Measurements from ENCODE around the gene LRRC7. TPM values are rescaled to one million over a fixed set of nuclear protein-coding genes. Genes with fewer than 3 reads are reported as not detected.

LRRC7 gene
- total and polyA plus RNA-seq, 3 experiments from 2014 or later: not detected

GRCh38 chr1:70005386-70006034 is 437.8 kb downstream of the LRRC7 start:
- Histone ChIP-seq H3K36me3 (ENCODE audit: insufficient read depth, low read length) (no peaks in the 10 kb centered on the region), H3K4me1 (ENCODE audit: insufficient read depth, low read length) (no peaks in the 10 kb centered on the region), H3K27me3 (ENCODE audit: insufficient read depth, low read length, poor library complexity, severe bottlenecking) (no peaks in the 10 kb centered on the region), H3K9me3 (ENCODE audit: low read length) (no peaks in the 10 kb centered on the region), H3K27ac (ENCODE audit: low read depth, low read length) (no peak overlapping the region), H3K4me3 (ENCODE audit: low read length) (no peak overlapping the region)
- Mint-ChIP-seq H3K27ac (no peak overlapping the region), H3K27me3 (no peaks in the 10 kb centered on the region), H3K9me3 (peaks cover 0 to 3% (median 0%) of the 10 kb centered on the region in 5 donors), H3K36me3 (no peaks in the 10 kb centered on the region), H3K4me1 (no peaks in the 10 kb centered on the region), H3K4me3 (no peak overlapping the region)
- ChIA-PET POLR2A (no interaction called here), CTCF (no interaction called here)
- DNase-seq: no peak

- peaks cover 0 to 3% (median 0%) of the 10 kb centered on the region in 5 donors for H3K9me3 Mint-ChIP-seq
- H3K27me3 Mint-ChIP-seq: no peaks in the 10 kb centered on the region
Observed at GRCh38 chr1:70008660-70009059, 440.9 kb downstream of the LRRC7 start.

GRCh38 chr1:70017770-70018169 is 450.0 kb downstream of the LRRC7 start:
- no peaks in the 10 kb centered on the region for H3K4me1 Mint-ChIP-seq
- Histone ChIP-seq H3K4me3 (ENCODE audit: low read length) (no peak overlapping the region), H3K27me3 (ENCODE audit: insufficient read depth, low read length, poor library complexity, severe bottlenecking) (no peaks in the 10 kb centered on the region), H3K4me1 (ENCODE audit: insufficient read depth, low read length) (no peaks in the 10 kb centered on the region), H3K36me3 (ENCODE audit: insufficient read depth, low read length) (no peaks in the 10 kb centered on the region), H3K27ac (ENCODE audit: low read depth, low read length) (no peak overlapping the region), H3K9me3 (ENCODE audit: low read length) (no peaks in the 10 kb centered on the region)
- ChIA-PET CTCF (no interaction called here), POLR2A (no interaction called here)
- H3K9me3 Mint-ChIP-seq: peaks cover 0 to under 1% (median 0%) of the 10 kb centered on the region in 5 donors
- no peak overlapping the region for H3K4me3 Mint-ChIP-seq
- DNase-seq: no peak
- no peak overlapping the region for H3K27ac Mint-ChIP-seq
- H3K27me3 Mint-ChIP-seq: no peaks in the 10 kb centered on the region
- no peaks in the 10 kb centered on the region for H3K36me3 Mint-ChIP-seq

More at GRCh38 chr1:70008660-70009059, 440.9 kb downstream of the LRRC7 start:
- H3K27ac Mint-ChIP-seq: no peak overlapping the region
- no peaks in the 10 kb centered on the region for H3K36me3 ChIP-seq (ENCODE audit: insufficient read depth, low read length)
- no peaks in the 10 kb centered on the region for H3K4me1 ChIP-seq (ENCODE audit: insufficient read depth, low read length)
- CTCF ChIA-PET: no interaction called here
- no peaks in the 10 kb centered on the region for H3K9me3 ChIP-seq (ENCODE audit: low read length)
- H3K27me3 ChIP-seq (ENCODE audit: insufficient read depth, low read length, poor library complexity, severe bottlenecking): no peaks in the 10 kb centered on the region
- H3K4me3 ChIP-seq (ENCODE audit: low read length): no peak overlapping the region
- H3K27ac ChIP-seq (ENCODE audit: low read depth, low read length): no peak overlapping the region
- H3K36me3 Mint-ChIP-seq: no peaks in the 10 kb centered on the region
- no peaks in the 10 kb centered on the region for H3K4me1 Mint-ChIP-seq
- POLR2A ChIA-PET: no interaction called here
- DNase-seq: no peak
- no peak overlapping the region for H3K4me3 Mint-ChIP-seq

GRCh38 chr1:70024272-70024671 is 456.6 kb downstream of the LRRC7 start:
- Histone ChIP-seq H3K4me3 (ENCODE audit: low read length) (no peak overlapping the region), H3K27ac (ENCODE audit: low read depth, low read length) (no peak overlapping the region), H3K36me3 (ENCODE audit: insufficient read depth, low read length) (no peaks in the 10 kb centered on the region), H3K4me1 (ENCODE audit: insufficient read depth, low read length) (no peaks in the 10 kb centered on the region), H3K27me3 (ENCODE audit: insufficient read depth, low read length, poor library complexity, severe bottlenecking) (no peaks in the 10 kb centered on the region), H3K9me3 (ENCODE audit: low read length) (no peaks in the 10 kb centered on the region)
- no peak for DNase-seq
- Mint-ChIP-seq H3K36me3 (no peaks in the 10 kb centered on the region), H3K4me1 (no peaks in the 10 kb centered on the region), H3K9me3 (peaks cover 0 to 5% (median 0%) of the 10 kb centered on the region in 5 donors), H3K4me3 (no peak overlapping the region), H3K27me3 (no peaks in the 10 kb centered on the region), H3K27ac (no peak overlapping the region)
- CTCF ChIA-PET: no interaction called here
- POLR2A ChIA-PET: no interaction called here

GRCh38 chr1:70025052-70025451 is 457.3 kb downstream of the LRRC7 start:
- no peaks in the 10 kb centered on the region for H3K4me1 ChIP-seq (ENCODE audit: insufficient read depth, low read length)
- H3K9me3 Mint-ChIP-seq: peaks cover 0 to 5% (median 0%) of the 10 kb centered on the region in 5 donors
- no peak for DNase-seq
- H3K27ac ChIP-seq (ENCODE audit: low read depth, low read length): no peak overlapping the region
- ChIA-PET CTCF (no interaction called here), POLR2A (no interaction called here)
- no peaks in the 10 kb centered on the region for H3K27me3 ChIP-seq (ENCODE audit: insufficient read depth, low read length, poor library complexity, severe bottlenecking)
- no peaks in the 10 kb centered on the region for H3K27me3 Mint-ChIP-seq
- H3K4me3 ChIP-seq (ENCODE audit: low read length): no peak overlapping the region
- H3K4me1 Mint-ChIP-seq: no peaks in the 10 kb centered on the region
- no peak overlapping the region for H3K27ac Mint-ChIP-seq
- H3K36me3 ChIP-seq (ENCODE audit: insufficient read depth, low read length): no peaks in the 10 kb centered on the region
- H3K4me3 Mint-ChIP-seq: no peak overlapping the region
- H3K36me3 Mint-ChIP-seq: no peaks in the 10 kb centered on the region
- no peaks in the 10 kb centered on the region for H3K9me3 ChIP-seq (ENCODE audit: low read length)

DNA sequence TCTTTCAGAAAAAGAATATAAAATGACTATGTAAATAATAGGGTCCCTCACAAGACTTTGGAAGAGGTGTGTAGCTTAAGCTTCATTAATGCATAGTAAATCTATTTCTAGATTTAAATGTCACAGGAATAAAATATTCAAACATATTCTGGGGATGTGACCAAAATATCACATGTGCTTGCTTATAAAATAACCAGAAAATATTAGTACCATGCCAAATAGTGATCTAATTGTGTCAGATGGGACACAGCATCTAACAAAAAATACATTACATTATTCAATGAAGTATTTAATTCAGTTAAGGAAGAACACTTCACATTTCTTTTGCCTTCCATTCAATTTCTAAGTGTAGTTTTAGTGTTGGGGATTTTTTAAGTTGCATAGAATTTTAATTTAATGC is 458.1 kb downstream of the LRRC7 start:
- Mint-ChIP-seq H3K9me3 (peaks cover 0 to 5% (median 0%) of the 10 kb centered on the region in 5 donors), H3K36me3 (no peaks in the 10 kb centered on the region), H3K4me1 (no peaks in the 10 kb centered on the region), H3K27ac (no peak overlapping the region), H3K4me3 (no peak overlapping the region), H3K27me3 (no peaks in the 10 kb centered on the region)
- Histone ChIP-seq H3K36me3 (ENCODE audit: insufficient read depth, low read length) (no peaks in the 10 kb centered on the region), H3K9me3 (ENCODE audit: low read length) (no peaks in the 10 kb centered on the region), H3K4me3 (ENCODE audit: low read length) (no peak overlapping the region), H3K4me1 (ENCODE audit: insufficient read depth, low read length) (no peaks in the 10 kb centered on the region), H3K27ac (ENCODE audit: low read depth, low read length) (no peak overlapping the region), H3K27me3 (ENCODE audit: insufficient read depth, low read length, poor library complexity, severe bottlenecking) (no peaks in the 10 kb centered on the region)
- no peak for DNase-seq
- CTCF ChIA-PET: no interaction called here
- POLR2A ChIA-PET: no interaction called here

GRCh38 chr1:70033266-70033873 is 465.6 kb downstream of the LRRC7 start:
- Mint-ChIP-seq H3K27ac (no peak overlapping the region), H3K4me3 (no peak overlapping the region), H3K4me1 (no peaks in the 10 kb centered on the region), H3K27me3 (no peaks in the 10 kb centered on the region), H3K36me3 (no peaks in the 10 kb centered on the region), H3K9me3 (peaks cover 0 to 2% (median 0%) of the 10 kb centered on the region in 5 donors)
- H3K27ac ChIP-seq (ENCODE audit: low read depth, low read length): no peak overlapping the region
- no peak overlapping the region for H3K4me3 ChIP-seq (ENCODE audit: low read length)
- H3K4me1 ChIP-seq (ENCODE audit: insufficient read depth, low read length): no peaks in the 10 kb centered on the region
- ChIA-PET POLR2A (no interaction called here), CTCF (no interaction called here)
- no peak for DNase-seq
- no peaks in the 10 kb centered on the region for H3K9me3 ChIP-seq (ENCODE audit: low read length)
- no peaks in the 10 kb centered on the region for H3K36me3 ChIP-seq (ENCODE audit: insufficient read depth, low read length)
- H3K27me3 ChIP-seq (ENCODE audit: insufficient read depth, low read length, poor library complexity, severe bottlenecking): no peaks in the 10 kb centered on the region

- no peak overlapping the region for H3K4me3 Mint-ChIP-seq
- H3K27me3 Mint-ChIP-seq: no peaks in the 10 kb centered on the region
- H3K4me1 Mint-ChIP-seq: no peaks in the 10 kb centered on the region
- no peak overlapping the region for H3K27ac Mint-ChIP-seq
- ChIA-PET CTCF (no interaction called here), POLR2A (no interaction called here)
- no peak overlapping the region for H3K4me3 ChIP-seq (ENCODE audit: low read length)
- H3K27ac ChIP-seq (ENCODE audit: low read depth, low read length): no peak overlapping the region
- no peaks in the 10 kb centered on the region for H3K27me3 ChIP-seq (ENCODE audit: insufficient read depth, low read length, poor library complexity, severe bottlenecking)
- no peaks in the 10 kb centered on the region for H3K36me3 Mint-ChIP-seq
- no peaks in the 10 kb centered on the region for H3K36me3 ChIP-seq (ENCODE audit: insufficient read depth, low read length)
- DNase-seq: no peak
- H3K9me3 ChIP-seq (ENCODE audit: low read length): no peaks in the 10 kb centered on the region
- no peaks in the 10 kb centered on the region for H3K4me1 ChIP-seq (ENCODE audit: insufficient read depth, low read length)
- H3K9me3 Mint-ChIP-seq: peaks cover 0 to 2% (median 0%) of the 10 kb centered on the region in 5 donors
Observed at GRCh38 chr1:70033936-70034335, 466.2 kb downstream of the LRRC7 start.

Data from CD8-positive, alpha-beta memory T cell (primary cell).